Right atrium auricular region (tissue), 2 donors: ENCODE results near the gene CCDC93. TPM values are rescaled to one million over a fixed set of nuclear protein-coding genes. Genes with fewer than 3 reads are reported as not detected.

Source experiments
- DNase-seq: peaks from one replicate; pipeline ENCODE4 v3.0.0-alpha.2; 2019; ENCODE audit warnings: low spot score
- H3K27ac ChIP-seq, 2 donors: fragments of 200-600 bp; sonication (generic); 1 replicate in 1 of 2; 2 replicates in 1 of 2; pipeline ENCODE4 v1.5.1; 2016 to 2019
- H3K27me3 ChIP-seq, 2 donors: fragments of 200-600 bp; sonication (generic); one replicate each; pipeline versions ENCODE4 v1.5.1 to v1.6.0; 2017 to 2019
- H3K36me3 ChIP-seq: fragments of 200-600 bp; sonication (generic); one replicate; pipeline ENCODE4 v1.5.1; 2016
- H3K4me1 ChIP-seq, 2 donors: fragments of 200-600 bp; sonication (generic); one replicate each; pipeline versions ENCODE4 v1.5.1 to v1.6.0; 2017 to 2019
- H3K4me3 ChIP-seq, 2 donors: fragments of 200-600 bp; sonication (generic); 1 replicate in 1 of 2; 2 replicates in 1 of 2; pipeline ENCODE4 v1.5.1; 2017 to 2019; ENCODE audit warnings: mild to moderate bottlenecking in 1 of 2, moderate library complexity in 1 of 2
- H3K9me3 ChIP-seq, 2 donors: fragments of 200-600 bp; sonication (generic); one replicate each; pipeline ENCODE4 v1.5.1; 2019
- CTCF ChIP-seq, 2 donors: fragments of 200-600 bp; sonication (generic); IDR thresholded peaks; one replicate each; pipeline ENCODE4 v1.5.1; 2019; ENCODE audit warnings: antibody characterized with exemption in 2 of 2
- total RNA-seq, 2 donors: library from RNA; depleted of rRNA; stranded (reverse); fragments of >200 nt; gene quantifications; one replicate each; pipeline ENCODE4 v1.1.0, GENCODE V29; 2016

Gene CCDC93
- total RNA-seq, 2 donors from 2014 or later = 17.1 to 18.7 TPM

- TF ChIP-seq CTCF (IDR thresholded peaks at IDR 0.05) = no peak
Measured at GRCh38 chr2:117963446-117963845, 50.4 kb downstream of the CCDC93 start.

DNA sequence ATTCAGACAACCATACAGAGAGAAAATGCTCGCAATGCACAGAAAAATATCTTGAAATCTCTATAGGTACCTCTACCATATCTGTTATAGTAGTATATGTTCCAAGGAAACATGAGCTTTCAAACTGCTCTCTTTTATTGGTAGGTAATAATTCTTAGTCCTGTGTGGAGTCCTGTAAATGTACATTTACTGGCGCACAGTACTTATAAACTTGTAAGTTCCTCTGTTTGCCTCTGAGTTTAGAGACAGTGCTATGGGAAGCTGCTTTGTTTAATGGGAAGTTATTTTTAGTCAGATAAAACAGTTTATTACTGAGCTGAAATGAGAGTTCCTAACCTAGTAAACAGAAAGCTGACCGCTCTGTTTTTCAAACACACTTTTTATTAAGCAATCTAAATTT is 52.7 kb downstream of the CCDC93 start:
- Histone ChIP-seq H3K36me3 (peaks cover 38% of the 10 kb centered on the region), H3K9me3 (no peaks in the 10 kb centered on the region), H3K27me3 (no peaks in the 10 kb centered on the region), H3K27ac (no peak overlapping the region), H3K4me3 (no peak overlapping the region), H3K4me1 (no peaks in the 10 kb centered on the region)
- no peak for DNase-seq
- TF ChIP-seq CTCF (IDR thresholded peaks at IDR 0.05) = no peak

More at GRCh38 chr2:117963446-117963845, 50.4 kb downstream of the CCDC93 start:
- no peak overlapping the region for H3K4me3 ChIP-seq
- peaks cover 36% of the 10 kb centered on the region for H3K36me3 ChIP-seq
- DNase-seq = no peak
- no peaks in the 10 kb centered on the region for H3K27me3 ChIP-seq
- H3K27ac ChIP-seq = no peak overlapping the region
- no peaks in the 10 kb centered on the region for H3K9me3 ChIP-seq
- H3K4me1 ChIP-seq = no peaks in the 10 kb centered on the region

DNA sequence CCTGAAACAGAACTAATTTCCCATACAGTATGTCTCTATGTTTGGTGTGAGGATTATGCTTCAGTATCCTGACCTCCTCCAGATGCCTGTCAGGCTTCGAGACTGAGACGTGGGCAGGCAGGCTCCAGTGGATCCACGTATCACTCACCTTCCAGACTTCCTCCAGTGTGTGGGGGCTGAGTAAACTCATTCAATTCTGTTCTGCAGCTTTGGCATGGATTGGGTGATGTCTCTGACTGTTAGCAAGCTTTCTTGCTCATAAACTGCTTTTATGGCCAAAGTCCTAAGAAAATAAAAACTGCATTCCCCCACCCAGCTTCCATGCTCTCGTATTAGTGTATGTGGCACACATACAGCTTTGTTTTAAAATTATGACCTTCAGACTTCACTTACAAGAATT is 53.6 kb downstream of the CCDC93 start:
- Histone ChIP-seq H3K4me1 (no peaks in the 10 kb centered on the region), H3K4me3 (no peak overlapping the region), H3K9me3 (no peaks in the 10 kb centered on the region), H3K27me3 (no peaks in the 10 kb centered on the region), H3K27ac (no peak overlapping the region), H3K36me3 (peaks cover 44% of the 10 kb centered on the region)
- no peak for DNase-seq
- TF ChIP-seq CTCF (IDR thresholded peaks at IDR 0.05) = no peak

DNA sequence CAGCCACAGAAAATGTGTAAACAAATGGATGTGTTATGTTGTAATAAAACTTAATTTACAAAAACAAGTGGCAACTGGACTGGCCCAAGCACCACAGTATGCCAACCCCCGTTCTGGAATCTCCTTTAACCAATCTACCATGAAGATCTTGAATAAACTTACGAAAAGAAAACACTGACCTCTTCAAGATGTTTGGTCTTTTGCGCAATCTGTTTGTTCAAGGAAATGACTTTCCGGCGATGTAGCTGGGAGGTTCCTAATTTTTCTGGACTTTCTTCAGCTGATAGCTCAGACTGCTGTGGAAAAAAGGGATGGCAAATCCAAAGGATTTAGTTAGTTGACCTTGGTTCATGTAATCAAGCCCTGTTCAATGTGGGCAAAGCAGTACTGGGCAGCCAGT is 55.7 kb downstream of the CCDC93 start:
- Histone ChIP-seq H3K9me3 (no peaks in the 10 kb centered on the region), H3K4me3 (no peak overlapping the region), H3K4me1 (no peaks in the 10 kb centered on the region), H3K27me3 (no peaks in the 10 kb centered on the region), H3K27ac (no peak overlapping the region), H3K36me3 (peaks cover 50% of the 10 kb centered on the region)
- no peak for TF ChIP-seq CTCF (IDR thresholded peaks at IDR 0.05)
- no peak for DNase-seq

GRCh38 chr2:117957616-117958015 is 56.3 kb downstream of the CCDC93 start:
- Histone ChIP-seq H3K36me3 (peaks cover 55% of the 10 kb centered on the region), H3K27me3 (no peaks in the 10 kb centered on the region), H3K4me1 (no peaks in the 10 kb centered on the region), H3K4me3 (no peak overlapping the region), H3K27ac (no peak overlapping the region), H3K9me3 (no peaks in the 10 kb centered on the region)
- TF ChIP-seq CTCF (IDR thresholded peaks at IDR 0.05) = no peak
- no peak for DNase-seq

GRCh38 chr2:117956036-117956796 is 57.7 kb downstream of the CCDC93 start:
- no peak for DNase-seq
- Histone ChIP-seq H3K4me3 (no peak overlapping the region), H3K27me3 (no peaks in the 10 kb centered on the region), H3K9me3 (no peaks in the 10 kb centered on the region), H3K4me1 (no peaks in the 10 kb centered on the region), H3K36me3 (peaks cover 69% of the 10 kb centered on the region), H3K27ac (no peak overlapping the region)
- TF ChIP-seq CTCF (IDR thresholded peaks at IDR 0.05) = no peak
